Adrenal gland (tissue), 12 donors: ENCODE results near the gene LBHD1. TPM values are rescaled to one million over a fixed set of nuclear protein-coding genes. Genes with fewer than 3 reads are reported as not detected.

ENCODE experiments used
- DNase-seq, 7 donors: peaks; one replicate each; pipeline ENCODE4 v3.0.0-alpha.2; 2019 to 2020
- H3K27ac ChIP-seq, 5 donors: fragments of 200-600 bp; sonication (generic) in 4 of 5; 1 replicate in 3 of 5; 2 replicates in 2 of 5; pipeline versions ENCODE4 v1.5.1 to v1.8.0; 2016 to 2020; ENCODE audit warnings: mild to moderate bottlenecking in 1 of 5
- H3K27me3 ChIP-seq: fragments of 200-600 bp; 2 replicates; pipeline ENCODE4 v1.8.0; 2021
- H3K36me3 ChIP-seq, 2 donors: fragments of 200-600 bp; replicated peaks in 1 of 2; 1 replicate in 1 of 2; 2 replicates in 1 of 2; pipeline versions ENCODE4 v1.5.1 to v1.8.0; 2018 to 2022
- H3K4me1 ChIP-seq, 2 donors: fragments of 200-600 bp; replicated peaks in 1 of 2; 1 replicate in 1 of 2; 2 replicates in 1 of 2; pipeline versions ENCODE4 v1.5.1 to v1.8.0; 2018 to 2021
- H3K4me3 ChIP-seq, 4 donors: fragments of 200-600 bp; sonication (generic) in 3 of 4; one replicate each; pipeline ENCODE4 v1.5.1; 2016 to 2018
- H3K9me3 ChIP-seq, 3 donors: fragments of 200-600 bp; sonication (generic) in 1 of 3; replicated peaks in 1 of 3; 1 replicate in 2 of 3; 2 replicates in 1 of 3; pipeline versions ENCODE4 v1.5.1 to v1.8.0; 2016 to 2021
- POLR2A ChIP-seq, 2 donors: fragments of 450-650 bp; IDR thresholded peaks; one replicate each; pipeline ENCODE4 v1.6.1; 2017; ENCODE audit warnings: antibody characterized with exemption in 2 of 2, mild to moderate bottlenecking in 2 of 2, moderate library complexity in 1 of 2
- WGBS, 4 donors: extraction: QIAGEN DNeasy Blood & Tissue Kit in 2 of 4; methylation state at CpG; one replicate each; pipeline versions ENCODE4 v1.1.5 to v1.1.7; 2013 to 2017; 5-methylcytosine and 5-hydroxymethylcytosine counted together
- intact Hi-C, 2 donors: fragments of 100-400 bp; cut with DNase I; formaldehyde crosslinking; loops; one replicate each; pipeline versions ENCODE4 v1.14.1 to v1.15.0; 2022 to 2023
- polyA plus RNA-seq, 3 donors: library from polyadenylated mRNA; stranded (reverse); fragments of 200-250 nt in 2 of 3; fragments of 350-450 nt in 1 of 3; fragmentation: Illumina TruSeq in 1 of 3; extraction: RNeasy Lipid Tissue Mini Kit (QIAGEN cat#74804) in 1 of 3; gene quantifications; one replicate each; pipeline ENCODE4 v1.2.3, GENCODE V29; 2013 to 2014
- total RNA-seq, 9 donors: library from RNA; depleted of rRNA in 4 of 9; stranded (reverse); fragments of >200 nt in 4 of 9; fragments of 120-200 nt in 1 of 9; fragmentation: NEBNext Ultra II Directional in 1 of 9; extraction: Animal tissue kit (Norgen Biotek cat#: 25700) in 1 of 9; gene quantifications; one replicate each; pipeline versions ENCODE4 v1.1.0 to v1.2.4, GENCODE V29; 2013 to 2023
- TF ChIP-seq, protein P1 (sequence below), 6 experiments: fragments of 450-650 bp in 4 of 6; fragments of 200-600 bp in 2 of 6; sonication (generic) in 1 of 6; IDR thresholded peaks; 1 replicate in 5 of 6; 2 replicates in 1 of 6; pipeline versions ENCODE4 v1.5.1 to v1.8.0; 2016 to 2021; ENCODE audit warnings: antibody characterized with exemption in 6 of 6, mild to moderate bottlenecking in 2 of 6, moderate library complexity in 1 of 6
- donor health status: healthy with polysubstance abuse.
- donor health status: Bipolar disorder and iron deficiency.
- donor health status: DM: yes; HTN: yes; CAD: no.
- donor health status: DM: no; HTN: no; CAD: no.
- donor health status: DM: no; HTN: no; CAD: no.
- donor health status: DM: yes; HTN: yes; CAD: no.

LBHD1 gene
- total and polyA plus RNA-seq, 12 donors = 1.1 to 30.4 (median 12.7) TPM

DNA sequence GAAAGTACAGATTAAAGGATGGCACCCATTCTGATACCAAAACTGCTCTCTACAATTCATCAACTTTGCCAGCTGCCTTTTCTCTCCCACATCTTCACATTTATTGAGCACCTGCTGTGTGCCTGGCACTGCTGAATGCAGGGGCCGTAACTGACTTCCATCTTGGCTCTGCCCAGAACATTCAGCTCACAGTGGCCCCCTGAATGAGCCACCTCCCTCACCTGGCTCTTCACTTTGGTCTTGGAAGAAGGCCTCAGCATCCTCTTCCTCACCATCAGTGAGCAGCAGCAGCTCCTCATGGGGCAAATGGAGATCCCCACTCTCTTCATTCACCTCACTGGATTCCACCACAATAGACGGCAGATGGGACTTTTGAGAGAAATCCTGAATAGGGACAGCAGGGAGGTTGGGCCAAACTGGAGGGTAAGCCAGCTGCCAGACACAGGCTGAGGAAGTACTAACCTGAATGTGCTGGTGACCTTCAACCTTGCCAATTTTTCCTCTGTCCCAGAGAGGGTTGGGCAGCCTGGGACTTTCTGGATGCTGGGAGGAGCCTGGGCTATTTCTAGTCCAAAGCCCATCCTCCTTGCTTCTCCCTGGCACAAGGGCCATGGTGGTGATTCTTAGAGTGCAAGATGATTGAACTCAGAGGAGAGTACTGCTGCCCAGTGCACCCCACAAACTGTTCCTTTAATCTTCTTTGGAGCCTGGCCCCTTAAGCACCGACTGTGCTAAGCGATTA, 2.5 kb downstream of the LBHD1 start:
- Histone ChIP-seq H3K9me3 (no peaks in the 10 kb centered on the region), H3K4me1 (peaks cover 29 to 57% of the 10 kb centered on the region in 2 donors), H3K4me3 (no peak overlapping the region), H3K27me3 (no peaks in the 10 kb centered on the region), H3K27ac (peak overlapping the region in 3 of 5 donors; percentile 41 to 92 (median 72)), H3K36me3 (no peaks in the 10 kb centered on the region)
- DNase-seq = peak; percentile 81 to 94 (median 90)
- WGBS, 4 donors = 37 to 58% (median 48%) methylated on average over 3 to 4 of the region's 4 CpGs
- TF ChIP-seq, protein P1, sequence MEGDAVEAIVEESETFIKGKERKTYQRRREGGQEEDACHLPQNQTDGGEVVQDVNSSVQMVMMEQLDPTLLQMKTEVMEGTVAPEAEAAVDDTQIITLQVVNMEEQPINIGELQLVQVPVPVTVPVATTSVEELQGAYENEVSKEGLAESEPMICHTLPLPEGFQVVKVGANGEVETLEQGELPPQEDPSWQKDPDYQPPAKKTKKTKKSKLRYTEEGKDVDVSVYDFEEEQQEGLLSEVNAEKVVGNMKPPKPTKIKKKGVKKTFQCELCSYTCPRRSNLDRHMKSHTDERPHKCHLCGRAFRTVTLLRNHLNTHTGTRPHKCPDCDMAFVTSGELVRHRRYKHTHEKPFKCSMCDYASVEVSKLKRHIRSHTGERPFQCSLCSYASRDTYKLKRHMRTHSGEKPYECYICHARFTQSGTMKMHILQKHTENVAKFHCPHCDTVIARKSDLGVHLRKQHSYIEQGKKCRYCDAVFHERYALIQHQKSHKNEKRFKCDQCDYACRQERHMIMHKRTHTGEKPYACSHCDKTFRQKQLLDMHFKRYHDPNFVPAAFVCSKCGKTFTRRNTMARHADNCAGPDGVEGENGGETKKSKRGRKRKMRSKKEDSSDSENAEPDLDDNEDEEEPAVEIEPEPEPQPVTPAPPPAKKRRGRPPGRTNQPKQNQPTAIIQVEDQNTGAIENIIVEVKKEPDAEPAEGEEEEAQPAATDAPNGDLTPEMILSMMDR (IDR thresholded peaks at IDR 0.05) = no peak
- peak in 1 of 2 donors; percentile 51 for TF ChIP-seq POLR2A (IDR thresholded peaks at IDR 0.05)
- intact Hi-C loops = no loop called here

DNA sequence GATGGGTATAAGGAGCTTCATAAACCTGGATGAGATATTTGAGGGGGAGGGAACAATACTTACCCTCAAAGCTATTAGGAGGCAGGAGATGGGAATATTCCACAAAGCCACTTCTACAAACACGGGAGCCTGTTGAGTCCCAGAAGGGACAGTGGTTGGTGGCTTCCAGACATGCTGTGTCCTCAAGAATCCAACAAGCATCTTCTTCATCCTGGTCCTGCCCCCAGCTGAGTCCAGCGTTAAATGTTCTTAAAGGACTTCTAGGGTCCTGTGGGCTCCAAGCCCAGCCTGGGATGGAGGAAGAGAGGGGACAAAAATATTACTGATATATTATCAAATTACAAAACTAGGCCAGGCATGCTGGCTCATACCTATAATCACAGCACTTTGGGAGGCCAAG, 4.6 kb downstream of the LBHD1 start:
- Histone ChIP-seq H3K27me3 (no peaks in the 10 kb centered on the region), H3K4me1 (peaks cover 24 to 53% of the 10 kb centered on the region in 2 donors), H3K9me3 (no peaks in the 10 kb centered on the region), H3K27ac (no peak overlapping the region), H3K4me3 (no peak overlapping the region), H3K36me3 (peaks cover 0 to 7% of the 10 kb centered on the region in 2 donors)
- DNase-seq = no peak
- TF ChIP-seq, protein P1 (IDR thresholded peaks at IDR 0.05) = no peak
- TF ChIP-seq POLR2A (IDR thresholded peaks at IDR 0.05) = no peak
- intact Hi-C loops = no loop called here
- WGBS, 4 donors = 76 to 92% (median 84%) methylated on average over 2 of the region's 2 CpGs

DNA sequence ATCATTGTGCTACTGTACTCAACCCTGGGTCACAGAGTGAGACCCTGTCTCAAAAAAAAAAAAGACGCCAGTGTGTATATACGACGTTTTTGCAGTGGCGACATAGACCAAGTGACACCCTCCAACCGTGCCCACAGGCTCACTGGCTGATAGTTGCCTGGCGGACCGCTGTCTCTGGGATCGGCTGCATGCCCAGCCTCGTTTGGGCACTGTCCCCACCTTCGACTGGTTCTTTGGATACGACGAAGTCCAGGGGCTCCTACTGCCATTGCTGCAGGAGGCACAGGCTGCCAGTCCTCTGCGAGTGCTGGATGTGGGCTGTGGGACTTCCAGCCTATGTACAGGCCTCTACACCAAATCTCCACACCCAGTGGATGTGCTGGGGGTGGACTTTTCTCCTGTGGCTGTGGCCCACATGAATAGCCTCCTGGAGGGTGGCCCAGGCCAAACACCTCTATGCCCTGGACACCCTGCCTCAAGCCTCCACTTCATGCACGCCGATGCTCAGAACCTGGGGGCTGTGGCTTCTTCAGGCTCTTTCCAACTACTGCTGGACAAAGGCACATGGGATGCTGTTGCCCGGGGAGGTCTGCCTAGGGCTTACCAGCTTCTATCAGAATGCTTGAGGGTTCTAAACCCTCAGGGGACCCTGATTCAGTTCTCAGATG, 5.7 kb downstream of the LBHD1 start:
- Histone ChIP-seq H3K27ac (peak overlapping the region; percentile 85 to 97 (median 91)), H3K27me3 (no peaks in the 10 kb centered on the region), H3K4me1 (peaks cover 23 to 50% of the 10 kb centered on the region in 2 donors), H3K4me3 (peak overlapping the region in 2 of 4 donors; percentile 59 to 98), H3K36me3 (peaks cover 0 to 11% of the 10 kb centered on the region in 2 donors), H3K9me3 (no peaks in the 10 kb centered on the region)
- intact Hi-C loops = no loop called here
- no peak for DNase-seq
- TF ChIP-seq POLR2A (IDR thresholded peaks at IDR 0.05) = no peak
- TF ChIP-seq, protein P1 (IDR thresholded peaks at IDR 0.05) = no peak
- 40 to 71% (median 60%) methylated on average over 4 to 16 of the region's 16 CpGs for WGBS, 4 donors

DNA sequence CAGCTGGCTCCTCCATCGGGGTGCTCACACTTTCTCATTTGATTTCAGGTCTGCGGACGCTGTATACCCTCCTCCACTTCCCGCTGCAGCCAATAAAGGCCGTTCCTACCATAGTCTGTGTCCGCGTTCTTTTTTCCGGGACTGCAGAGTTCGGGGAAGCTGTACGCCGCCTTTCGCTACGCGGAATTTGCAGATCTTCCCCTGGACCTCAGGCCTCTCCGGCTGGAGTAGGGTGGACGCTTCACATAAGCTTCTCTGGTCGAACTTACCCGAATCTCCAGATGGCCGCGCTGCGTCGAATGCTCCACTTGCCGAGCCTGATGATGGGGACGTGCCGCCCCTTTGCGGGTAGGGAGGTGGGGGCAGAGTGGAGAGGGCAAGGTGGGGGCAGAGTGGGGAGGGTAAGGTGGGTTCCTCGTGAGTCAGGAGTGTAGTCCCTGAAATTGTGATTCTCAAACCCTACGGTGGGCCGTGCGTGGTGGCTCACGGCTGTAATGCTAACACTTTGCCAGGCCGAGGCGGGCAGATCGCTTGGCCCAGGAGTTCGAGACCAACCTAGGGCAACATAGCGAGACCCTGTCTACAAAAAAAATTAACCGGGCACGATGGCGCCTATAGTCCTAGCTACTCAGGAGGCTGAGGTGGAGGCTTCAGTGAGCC, 6.3 kb downstream of the LBHD1 start:
- DNase-seq = peak; percentile 53 to 82 (median 70)
- Histone ChIP-seq H3K4me3 (peak overlapping the region; percentile 52 to 98 (median 63)), H3K36me3 (peaks cover 0 to 11% of the 10 kb centered on the region in 2 donors), H3K27ac (peak overlapping the region; percentile 85 to 97 (median 91)), H3K27me3 (no peaks in the 10 kb centered on the region), H3K4me1 (peaks cover 20 to 46% of the 10 kb centered on the region in 2 donors), H3K9me3 (no peaks in the 10 kb centered on the region)
- TF ChIP-seq POLR2A (IDR thresholded peaks at IDR 0.05) = no peak
- TF ChIP-seq, protein P1 (IDR thresholded peaks at IDR 0.05) = no peak
- 4 to 9% (median 7%) methylated on average over 23 to 39 of the region's 39 CpGs for WGBS, 4 donors
- intact Hi-C loops = no loop called here
